Measurements from ENCODE around the gene C1orf159. TPM values are rescaled to one million over a fixed set of nuclear protein-coding genes. Genes with fewer than 3 reads are reported as not detected.

The C1orf159 gene
- total RNA-seq, 6 experiments from 2014 or later = 4.0 to 7.7 (median 6.4) TPM

- no peak overlapping the region for H3K27ac ChIP-seq
- no peak for TF ChIP-seq POLR2A (IDR thresholded peaks at IDR 0.05)
- peaks cover 0 to 12% of the 10 kb centered on the region in 2 donors for H3K27me3 ChIP-seq
- H3K4me1 ChIP-seq = peaks cover 0 to 6% (median 3%) of the 10 kb centered on the region in 4 donors
- DNase-seq (no peak), ATAC-seq (no peak)
- no peaks in the 10 kb centered on the region for H3K36me3 ChIP-seq
- intact Hi-C loops (cut with DNase I) = loop anchor here (2.0 to 10.0 kb wide), 2 partner anchors 81 to 83 kb away; partner anchors contain the start of gene PERM1 (in 2 of the 2)
- WGBS (ENCODE audit: insufficient coverage, low coverage, low lambda C conversion rate, missing lambda C conversion rate) = 43% methylated on average over 15 of the region's 20 CpGs
- H3K4me3 ChIP-seq = no peak overlapping the region
- H3K9me3 ChIP-seq = no peaks in the 10 kb centered on the region
These were observed 50.5 kb downstream of the C1orf159 start for GRCh38 chr1:1065265-1065939.

GRCh38 chr1:1063945-1064831 is 51.7 kb downstream of the C1orf159 start:
- Histone ChIP-seq H3K4me1 (peaks cover 0 to 6% (median under 1%) of the 10 kb centered on the region in 4 donors), H3K27me3 (peaks cover 0 to 20% of the 10 kb centered on the region in 2 donors), H3K27ac (no peak overlapping the region), H3K4me3 (no peak overlapping the region), H3K36me3 (no peaks in the 10 kb centered on the region), H3K9me3 (no peaks in the 10 kb centered on the region)
- WGBS (ENCODE audit: insufficient coverage, low coverage, low lambda C conversion rate, missing lambda C conversion rate) = 14% methylated on average over 15 of the region's 50 CpGs
- ATAC-seq (peak; percentile 68 to 77 (median 76)), DNase-seq (peak in 2 of 3 donors; percentile 70 to 71)
- TF ChIP-seq CTCF (IDR thresholded peaks at IDR 0.05) (peak; percentile 92 to 97 (median 96)), POLR2A (IDR thresholded peaks at IDR 0.05) (no peak)
- intact Hi-C loops (cut with DNase I) = loop anchor here (2.0 to 10.0 kb wide), 2 partner anchors 79 to 81 kb away; partner anchors contain the start of gene PERM1 (in 2 of the 2)

GRCh38 chr1:1063261-1063944 is 52.5 kb downstream of the C1orf159 start:
- Histone ChIP-seq H3K27ac (no peak overlapping the region), H3K4me1 (peaks cover 0 to 12% (median 3%) of the 10 kb centered on the region in 4 donors), H3K4me3 (no peak overlapping the region), H3K9me3 (no peaks in the 10 kb centered on the region), H3K27me3 (peaks cover 0 to 20% of the 10 kb centered on the region in 2 donors), H3K36me3 (no peaks in the 10 kb centered on the region)
- intact Hi-C loops (cut with DNase I) = loop anchor here in 1 of 2 donors (10.0 kb wide), 1 partner anchor 79 kb away; the partner anchor contains the start of gene PERM1
- ATAC-seq (peak in 1 of 4 donors; percentile 1), DNase-seq (no peak)
- TF ChIP-seq CTCF (IDR thresholded peaks at IDR 0.05) (no peak), POLR2A (IDR thresholded peaks at IDR 0.05) (no peak)
- WGBS (ENCODE audit: insufficient coverage, low coverage, low lambda C conversion rate, missing lambda C conversion rate) = 60% methylated on average over 1 of the region's 24 CpGs

GRCh38 chr1:1062348-1063163 is 53.3 kb downstream of the C1orf159 start:
- Histone ChIP-seq H3K9me3 (no peaks in the 10 kb centered on the region), H3K27me3 (peaks cover 0 to 20% of the 10 kb centered on the region in 2 donors), H3K4me1 (peaks cover 0 to 15% (median 3%) of the 10 kb centered on the region in 4 donors), H3K27ac (no peak overlapping the region), H3K4me3 (no peak overlapping the region), H3K36me3 (no peaks in the 10 kb centered on the region)
- DNase-seq (no peak), ATAC-seq (no peak)
- intact Hi-C loops (cut with DNase I) = loop anchor here in 1 of 2 donors (10.0 kb wide), 1 partner anchor 78 kb away; the partner anchor contains the start of gene PERM1
- WGBS (ENCODE audit: insufficient coverage, low coverage, low lambda C conversion rate, missing lambda C conversion rate) = 20% methylated on average over 7 of the region's 29 CpGs
- TF ChIP-seq POLR2A (IDR thresholded peaks at IDR 0.05) = no peak

All from right lobe of liver (tissue), 6 donors.